ENCODE data around the gene INPP1. TPM values are rescaled to one million over a fixed set of nuclear protein-coding genes. Genes with fewer than 3 reads are reported as not detected.
"Not testable (repeated sequence)": the region's sequence is repeated elsewhere in the genome, so short reads cannot be mapped to it uniquely, and the experiment has no call there.

The INPP1 gene
- total and polyA plus RNA-seq, 7 donors: 11.9 to 28.4 (median 17.1) TPM

DNA sequence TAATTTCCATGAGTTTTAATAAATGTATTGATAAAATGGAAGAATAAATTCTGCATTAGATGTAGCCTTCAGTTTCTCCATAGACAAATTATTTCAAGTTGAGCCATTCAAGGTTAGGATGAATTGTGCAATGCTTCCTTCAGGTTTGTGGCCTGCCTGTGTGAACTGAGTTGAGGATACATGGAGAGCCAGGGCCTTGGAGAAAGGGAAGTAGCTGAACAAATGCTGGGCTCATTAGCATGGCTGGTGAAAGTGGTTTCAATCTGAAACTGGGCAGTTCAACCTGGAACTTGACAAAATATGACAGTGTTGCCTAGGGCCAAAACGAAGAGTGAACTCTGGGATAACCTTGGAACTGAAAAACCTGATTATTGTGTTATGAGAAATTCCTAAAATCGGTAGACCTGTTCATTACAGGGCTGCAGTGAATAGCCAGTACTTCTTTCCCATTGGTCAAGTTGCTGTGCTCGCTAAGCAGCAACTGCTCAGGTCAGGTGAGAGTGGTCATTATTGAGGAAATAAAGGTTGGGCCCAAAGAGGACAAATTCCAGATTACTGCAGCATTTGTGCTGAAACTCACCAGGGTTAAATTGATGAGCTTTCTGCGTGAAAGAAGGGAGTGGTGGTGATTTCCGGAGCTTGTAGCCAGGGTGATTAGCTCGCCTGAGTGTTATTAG is 12.7 kb downstream of the INPP1 start:
- 52 to 64% (median 60%) methylated on average over 6 of the region's 6 CpGs for WGBS, 3 donors
- ATAC-seq (peak in 1 of 4 donors; percentile 43), DNase-seq (no peak)
- TF ChIP-seq, protein P1, sequence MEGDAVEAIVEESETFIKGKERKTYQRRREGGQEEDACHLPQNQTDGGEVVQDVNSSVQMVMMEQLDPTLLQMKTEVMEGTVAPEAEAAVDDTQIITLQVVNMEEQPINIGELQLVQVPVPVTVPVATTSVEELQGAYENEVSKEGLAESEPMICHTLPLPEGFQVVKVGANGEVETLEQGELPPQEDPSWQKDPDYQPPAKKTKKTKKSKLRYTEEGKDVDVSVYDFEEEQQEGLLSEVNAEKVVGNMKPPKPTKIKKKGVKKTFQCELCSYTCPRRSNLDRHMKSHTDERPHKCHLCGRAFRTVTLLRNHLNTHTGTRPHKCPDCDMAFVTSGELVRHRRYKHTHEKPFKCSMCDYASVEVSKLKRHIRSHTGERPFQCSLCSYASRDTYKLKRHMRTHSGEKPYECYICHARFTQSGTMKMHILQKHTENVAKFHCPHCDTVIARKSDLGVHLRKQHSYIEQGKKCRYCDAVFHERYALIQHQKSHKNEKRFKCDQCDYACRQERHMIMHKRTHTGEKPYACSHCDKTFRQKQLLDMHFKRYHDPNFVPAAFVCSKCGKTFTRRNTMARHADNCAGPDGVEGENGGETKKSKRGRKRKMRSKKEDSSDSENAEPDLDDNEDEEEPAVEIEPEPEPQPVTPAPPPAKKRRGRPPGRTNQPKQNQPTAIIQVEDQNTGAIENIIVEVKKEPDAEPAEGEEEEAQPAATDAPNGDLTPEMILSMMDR (IDR thresholded peaks at IDR 0.05): no peak
- H3K4me3 ChIP-seq: no peak overlapping the region
- peaks cover 37% of the 10 kb centered on the region for H3K4me1 ChIP-seq
- intact Hi-C loops (cut with DNase I): no loop called here
- H3K27me3 ChIP-seq (ENCODE audit: insufficient read depth in 3 of 3, low read length in 2 of 3): no peaks in the 10 kb centered on the region
- peaks cover 0 to 7% of the 10 kb centered on the region in 2 donors for H3K36me3 ChIP-seq (ENCODE audit: insufficient read depth in 1 of 2, low read depth in 1 of 2)
- H3K9me3 ChIP-seq: no peaks in the 10 kb centered on the region
- H3K27ac ChIP-seq: peak overlapping the region; percentile 8

DNA sequence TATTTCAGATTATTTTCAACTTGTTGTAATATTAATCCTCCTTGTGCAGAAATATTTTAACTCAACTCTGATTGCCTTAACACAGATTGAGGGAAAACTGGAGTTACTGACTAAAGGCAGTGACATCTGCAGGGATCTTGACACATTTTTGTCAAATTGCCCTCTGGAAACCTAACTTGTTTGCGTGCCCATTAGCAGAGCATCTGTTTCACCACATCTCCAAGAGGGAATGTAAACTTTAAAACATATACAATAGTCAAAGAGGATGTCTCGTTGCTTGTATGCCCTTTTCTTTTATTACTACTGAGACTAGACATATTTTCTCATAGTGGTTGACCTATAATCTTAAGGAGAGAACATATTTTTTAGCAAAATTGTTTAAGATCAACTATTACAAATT is 14.2 kb downstream of the INPP1 start:
- no peaks in the 10 kb centered on the region for H3K9me3 ChIP-seq
- H3K4me1 ChIP-seq: peaks cover 36% of the 10 kb centered on the region
- peaks cover 0 to 14% of the 10 kb centered on the region in 2 donors for H3K36me3 ChIP-seq (ENCODE audit: insufficient read depth in 1 of 2, low read depth in 1 of 2)
- WGBS, 3 donors: 20 to 57% (median 35%) methylated on average over 2 of the region's 2 CpGs
- no peak overlapping the region for H3K4me3 ChIP-seq
- DNase-seq: no peak
- intact Hi-C loops (cut with DNase I): no loop called here
- H3K27ac ChIP-seq: no peak overlapping the region
- H3K27me3 ChIP-seq (ENCODE audit: insufficient read depth in 3 of 3, low read length in 2 of 3): no peaks in the 10 kb centered on the region
- no peak for ATAC-seq
- TF ChIP-seq, protein P1 (IDR thresholded peaks at IDR 0.05): no peak

DNA sequence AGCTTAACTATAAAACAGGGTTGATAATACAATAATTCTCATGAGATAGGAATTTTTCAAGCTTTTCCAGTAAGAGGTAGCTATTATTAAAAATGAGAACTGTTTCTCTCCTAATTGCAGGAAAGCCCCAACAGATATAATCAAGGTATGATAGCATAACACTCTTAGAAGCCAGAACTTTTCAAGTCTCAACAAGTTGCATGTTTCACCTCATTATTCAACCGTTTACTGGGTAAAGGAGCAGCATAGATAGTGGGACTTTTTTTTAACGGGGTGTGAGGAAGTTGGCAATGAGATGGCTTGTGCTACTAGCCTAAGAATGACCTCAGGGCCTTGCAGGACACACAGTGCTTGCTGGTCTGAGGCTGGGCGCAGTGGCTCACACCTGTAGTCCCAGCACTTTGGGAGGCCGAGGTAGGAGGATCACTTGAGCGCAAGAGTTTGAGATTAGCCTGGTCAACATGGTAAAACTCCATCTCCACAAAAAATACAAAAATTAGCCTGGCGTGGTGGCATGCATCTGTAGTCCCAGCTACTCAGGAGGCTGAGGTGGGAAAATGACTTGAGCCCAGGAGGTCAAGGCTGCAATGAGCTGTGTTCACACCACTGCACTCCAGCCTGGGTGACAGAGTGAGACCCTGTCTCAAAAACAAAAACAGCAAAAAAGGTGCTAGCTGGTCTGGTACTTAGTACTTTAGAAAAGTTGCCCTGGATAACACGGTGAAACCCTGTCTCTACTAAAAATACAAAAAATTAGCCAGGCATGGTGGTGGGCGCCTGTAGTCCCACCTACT is 15.5 kb downstream of the INPP1 start:
- intact Hi-C loops (cut with DNase I); ATAC-seq; H3K4me3 ChIP-seq: not testable (repeated sequence)

DNA sequence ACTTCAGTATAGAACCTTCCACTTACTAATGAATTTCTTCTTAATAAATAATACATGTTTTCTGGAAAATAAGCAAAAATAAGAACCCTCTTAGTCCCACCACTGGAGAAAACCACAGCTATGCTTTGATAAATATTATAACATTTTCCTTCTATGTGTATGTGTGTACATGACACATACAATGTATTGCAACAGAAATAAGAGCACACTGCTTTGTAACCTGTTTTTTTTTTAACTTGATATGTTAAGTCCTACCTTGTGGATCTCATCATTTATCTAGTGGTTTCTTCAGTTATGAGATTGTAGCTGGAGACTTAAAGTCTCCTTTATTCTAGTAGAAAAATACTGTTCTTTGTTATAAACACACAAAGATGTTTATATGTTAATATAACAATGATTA is 17.2 kb downstream of the INPP1 start:
- TF ChIP-seq, protein P1 (IDR thresholded peaks at IDR 0.05): no peak
- Histone ChIP-seq H3K36me3 (ENCODE audit: insufficient read depth in 1 of 2, low read depth in 1 of 2) (peaks cover 0 to 35% of the 10 kb centered on the region in 2 donors), H3K27ac (no peak overlapping the region), H3K27me3 (ENCODE audit: insufficient read depth in 3 of 3, low read length in 2 of 3) (no peaks in the 10 kb centered on the region), H3K4me1 (peaks cover 16% of the 10 kb centered on the region), H3K9me3 (no peaks in the 10 kb centered on the region), H3K4me3 (no peak overlapping the region)
- intact Hi-C loops (cut with DNase I): no loop called here
- ATAC-seq (no peak), DNase-seq (no peak)

More for the DNA sequence above, 15.5 kb downstream of the INPP1 start:
- 74 to 85% (median 77%) methylated on average over 8 of the region's 8 CpGs for WGBS, 3 donors
- DNase-seq; H3K27me3 ChIP-seq (ENCODE audit: insufficient read depth in 3 of 3, low read length in 2 of 3); H3K9me3 ChIP-seq: not testable (repeated sequence)
- peaks cover 0 to 25% of the 10 kb centered on the region in 2 donors for H3K36me3 ChIP-seq (ENCODE audit: insufficient read depth in 1 of 2, low read depth in 1 of 2)
- H3K4me1 ChIP-seq: peaks cover 25% of the 10 kb centered on the region
- peak overlapping the region; percentile 47 for H3K27ac ChIP-seq

DNA sequence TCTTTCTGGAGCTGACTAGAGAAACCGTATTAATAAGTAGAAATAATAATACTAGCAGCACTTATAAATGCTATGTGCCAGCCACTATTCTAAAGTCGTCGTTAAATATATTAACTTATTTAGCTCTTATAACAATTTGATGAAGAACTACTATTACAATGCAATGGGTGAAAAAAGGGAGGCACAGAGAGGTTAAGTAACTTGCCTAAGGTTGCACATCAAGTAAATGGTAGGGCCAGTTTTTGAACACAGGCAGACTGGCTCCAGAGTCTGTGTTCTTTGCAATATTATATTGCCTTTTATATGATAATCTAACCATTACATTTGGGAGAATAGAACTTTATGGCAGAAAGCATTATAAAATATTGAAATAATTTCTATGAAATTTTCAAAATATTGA is 17.6 kb downstream of the INPP1 start:
- H3K27me3 ChIP-seq (ENCODE audit: insufficient read depth in 3 of 3, low read length in 2 of 3): no peaks in the 10 kb centered on the region
- no peak for ATAC-seq
- H3K36me3 ChIP-seq (ENCODE audit: insufficient read depth in 1 of 2, low read depth in 1 of 2): peaks cover 0 to 35% of the 10 kb centered on the region in 2 donors
- no peak overlapping the region for H3K4me3 ChIP-seq
- no peak overlapping the region for H3K27ac ChIP-seq
- 90% methylated on average over 3 of the region's 3 CpGs for WGBS, 3 donors
- DNase-seq: no peak
- no peaks in the 10 kb centered on the region for H3K9me3 ChIP-seq
- H3K4me1 ChIP-seq: peaks cover 14% of the 10 kb centered on the region
- intact Hi-C loops (cut with DNase I): no loop called here
- TF ChIP-seq, protein P1 (IDR thresholded peaks at IDR 0.05): no peak

Data from psoas muscle (tissue), 8 donors.